Measurements from ENCODE around the gene RPS6KA3.
A peak's percentile ranks its signal among the peaks of the same experiment; 100 is the strongest.

Gene RPS6KA3

GRCh38 chrX:20218836-20219505 lies 47.7 kb downstream of the RPS6KA3 start:
- TF ChIP-seq CTCF (conservative IDR thresholded peaks at IDR 0.05), result no peak
- H3K27ac ChIP-seq, result no peak overlapping the region

GRCh38 chrX:20217906-20218305 lies 48.8 kb downstream of the RPS6KA3 start:
- H3K27ac ChIP-seq, result no peak overlapping the region
- TF ChIP-seq CTCF (conservative IDR thresholded peaks at IDR 0.05), result no peak

GRCh38 chrX:20217271-20217670 lies 49.4 kb downstream of the RPS6KA3 start:
- H3K27ac ChIP-seq, result peak overlapping the region; percentile 26; the same call in 1 of the 2 replicates
- no peak for TF ChIP-seq CTCF (conservative IDR thresholded peaks at IDR 0.05)

- TF ChIP-seq CTCF (conservative IDR thresholded peaks at IDR 0.05), result no peak
- H3K27ac ChIP-seq, result no peak overlapping the region
Measured at GRCh38 chrX:20215565-20215964, 51.1 kb downstream of the RPS6KA3 start.

- no peak overlapping the region for H3K27ac ChIP-seq
Measured at GRCh38 chrX:20212486-20213089, 54.1 kb downstream of the RPS6KA3 start.

GRCh38 chrX:20211261-20211786 lies 55.4 kb downstream of the RPS6KA3 start:
- TF ChIP-seq CTCF (conservative IDR thresholded peaks at IDR 0.05), result no peak
- H3K27ac ChIP-seq, result no peak overlapping the region

More at GRCh38 chrX:20212486-20213089, 54.1 kb downstream of the RPS6KA3 start:
- no peak for TF ChIP-seq CTCF (conservative IDR thresholded peaks at IDR 0.05)

- H3K27ac ChIP-seq, result no peak overlapping the region
- no peak for TF ChIP-seq CTCF (conservative IDR thresholded peaks at IDR 0.05)
Measured at GRCh38 chrX:20205927-20206708, 60.6 kb downstream of the RPS6KA3 start.

Data from VCaP (cell line).